Parathyroid adenoma (tissue), 2 donors: Measurements from ENCODE around the gene ZNF593OS.

Source experiments
- H2AFZ ChIP-seq: fragments of 300-600 bp; sonication (generic); one replicate; pipeline ENCODE4 v1.7.0; 2017; ENCODE audit warnings: antibody characterized with exemption, mild to moderate bottlenecking
- H3K27ac ChIP-seq: fragments of 300-600 bp; sonication (generic); one replicate; pipeline ENCODE4 v1.7.0; 2017
- H3K27me3 ChIP-seq: fragments of 300-600 bp; sonication (generic); one replicate; pipeline ENCODE4 v1.7.0; 2017; ENCODE audit warnings: low read length; ENCODE audit not compliant: control insufficient read depth, insufficient read depth
- H3K36me3 ChIP-seq: fragments of 300-600 bp; sonication (generic); one replicate; pipeline ENCODE4 v1.7.0; 2017; ENCODE audit warnings: low read length; ENCODE audit not compliant: control insufficient read depth, insufficient read depth
- H3K4me1 ChIP-seq: fragments of 300-600 bp; sonication (generic); one replicate; pipeline ENCODE4 v1.7.0; 2017; ENCODE audit warnings: control low read depth
- H3K4me2 ChIP-seq: fragments of 300-600 bp; sonication (generic); one replicate; pipeline ENCODE4 v1.7.0; 2017; ENCODE audit warnings: low read length
- H3K4me3 ChIP-seq: fragments of 300-600 bp; sonication (generic); one replicate; pipeline ENCODE4 v1.7.0; 2017; ENCODE audit warnings: low read depth, low read length
- H3K79me2 ChIP-seq: fragments of 300-600 bp; sonication (generic); one replicate; pipeline ENCODE4 v1.7.0; 2017; ENCODE audit warnings: control low read depth
- H3K9ac ChIP-seq: fragments of 300-600 bp; sonication (generic); one replicate; pipeline ENCODE4 v1.7.0; 2017; ENCODE audit warnings: mild to moderate bottlenecking
- H3K9me3 ChIP-seq: fragments of 300-600 bp; sonication (generic); one replicate; pipeline ENCODE4 v1.7.0; 2017; ENCODE audit warnings: low read length; ENCODE audit not compliant: control insufficient read depth
- TF ChIP-seq, protein P1 (sequence below): fragments of 300-600 bp; sonication (generic); IDR thresholded peaks from one replicate; pipeline ENCODE4 v1.7.0; 2017; ENCODE audit warnings: antibody characterized with exemption, mild to moderate bottlenecking
- donor health status: primary hyperparathyroidism.

The ZNF593OS gene

DNA sequence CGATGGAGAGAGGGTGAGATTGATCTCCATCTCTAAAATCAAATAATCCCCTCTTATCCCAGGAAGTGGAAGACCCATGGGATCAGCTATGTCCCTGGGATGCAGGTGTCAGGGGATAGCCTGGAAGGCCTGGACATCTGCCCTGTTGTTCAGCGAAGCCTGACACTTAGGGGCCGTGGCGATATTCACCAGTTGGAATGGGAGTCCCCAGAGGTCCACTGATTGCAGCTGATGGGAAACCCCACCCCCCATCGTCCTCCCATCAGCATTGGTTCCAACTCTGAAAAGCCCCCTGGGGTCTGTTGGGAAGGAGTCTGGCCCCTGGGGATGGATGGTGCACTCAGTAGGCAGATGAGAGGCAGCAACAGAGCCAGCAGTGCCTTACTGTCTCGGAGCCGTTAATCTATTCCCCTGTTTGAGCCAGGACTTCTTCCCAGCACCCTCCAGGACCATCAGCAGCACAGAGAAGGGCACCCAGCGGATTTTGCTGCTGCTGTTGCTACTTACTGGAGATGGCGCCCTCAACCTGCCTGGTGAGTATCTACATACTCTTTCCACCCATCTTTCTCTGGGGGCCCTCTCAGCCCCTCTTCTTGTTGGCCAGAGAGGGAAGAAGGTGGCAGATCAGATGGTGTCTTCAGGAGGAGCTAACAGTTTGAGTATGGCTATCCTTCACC is 32.1 kb upstream of the ZNF593OS start:
- Histone ChIP-seq H3K4me2 (no peak overlapping the region), H3K27ac (no peak overlapping the region), H3K79me2 (no peaks in the 10 kb centered on the region), H2AFZ (no peak overlapping the region), H3K4me3 (no peak overlapping the region), H3K9me3 (no peaks in the 10 kb centered on the region), H3K27me3 (no peaks in the 10 kb centered on the region), H3K9ac (no peak overlapping the region), H3K36me3 (no peaks in the 10 kb centered on the region), H3K4me1 (peaks cover 3% of the 10 kb centered on the region)
- TF ChIP-seq, protein P1, sequence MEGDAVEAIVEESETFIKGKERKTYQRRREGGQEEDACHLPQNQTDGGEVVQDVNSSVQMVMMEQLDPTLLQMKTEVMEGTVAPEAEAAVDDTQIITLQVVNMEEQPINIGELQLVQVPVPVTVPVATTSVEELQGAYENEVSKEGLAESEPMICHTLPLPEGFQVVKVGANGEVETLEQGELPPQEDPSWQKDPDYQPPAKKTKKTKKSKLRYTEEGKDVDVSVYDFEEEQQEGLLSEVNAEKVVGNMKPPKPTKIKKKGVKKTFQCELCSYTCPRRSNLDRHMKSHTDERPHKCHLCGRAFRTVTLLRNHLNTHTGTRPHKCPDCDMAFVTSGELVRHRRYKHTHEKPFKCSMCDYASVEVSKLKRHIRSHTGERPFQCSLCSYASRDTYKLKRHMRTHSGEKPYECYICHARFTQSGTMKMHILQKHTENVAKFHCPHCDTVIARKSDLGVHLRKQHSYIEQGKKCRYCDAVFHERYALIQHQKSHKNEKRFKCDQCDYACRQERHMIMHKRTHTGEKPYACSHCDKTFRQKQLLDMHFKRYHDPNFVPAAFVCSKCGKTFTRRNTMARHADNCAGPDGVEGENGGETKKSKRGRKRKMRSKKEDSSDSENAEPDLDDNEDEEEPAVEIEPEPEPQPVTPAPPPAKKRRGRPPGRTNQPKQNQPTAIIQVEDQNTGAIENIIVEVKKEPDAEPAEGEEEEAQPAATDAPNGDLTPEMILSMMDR = no peak

- no peaks in the 10 kb centered on the region for H3K79me2 ChIP-seq
- H3K4me2 ChIP-seq = no peak overlapping the region
- peaks cover 3% of the 10 kb centered on the region for H3K4me1 ChIP-seq
- no peak overlapping the region for H2AFZ ChIP-seq
- H3K27me3 ChIP-seq = no peaks in the 10 kb centered on the region
- TF ChIP-seq, protein P1 = no peak
- no peak overlapping the region for H3K4me3 ChIP-seq
- H3K36me3 ChIP-seq = no peaks in the 10 kb centered on the region
- H3K9ac ChIP-seq = no peak overlapping the region
- H3K27ac ChIP-seq = no peak overlapping the region
- no peaks in the 10 kb centered on the region for H3K9me3 ChIP-seq
These were observed 28.8 kb upstream of the ZNF593OS start for GRCh38 chr1:26200413-26200812.

DNA sequence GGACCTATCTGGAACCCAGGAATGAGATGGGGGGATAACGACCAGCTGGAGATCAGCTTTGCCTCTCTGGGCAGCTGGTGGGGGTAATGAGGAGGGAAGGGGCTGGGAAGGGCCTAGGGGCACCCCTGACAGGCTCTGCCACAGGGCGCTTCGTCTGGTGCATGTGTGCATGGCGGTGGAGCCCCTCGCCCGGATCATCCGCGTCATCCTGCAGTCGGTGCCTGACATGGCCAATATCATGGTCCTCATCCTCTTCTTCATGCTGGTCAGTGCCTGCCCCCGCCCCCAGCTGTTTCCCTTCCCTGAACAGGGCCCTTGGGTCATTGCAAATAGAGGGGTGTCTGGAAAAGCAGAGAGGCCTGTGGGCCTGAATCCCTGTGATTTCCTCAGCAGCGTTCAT is 26.2 kb upstream of the ZNF593OS start:
- no peak overlapping the region for H3K4me3 ChIP-seq
- TF ChIP-seq, protein P1 = no peak
- H3K4me2 ChIP-seq = no peak overlapping the region
- no peaks in the 10 kb centered on the region for H3K79me2 ChIP-seq
- H3K4me1 ChIP-seq = peaks cover 3% of the 10 kb centered on the region
- H3K27ac ChIP-seq = no peak overlapping the region
- no peaks in the 10 kb centered on the region for H3K36me3 ChIP-seq
- H3K27me3 ChIP-seq = no peaks in the 10 kb centered on the region
- H2AFZ ChIP-seq = no peak overlapping the region
- H3K9ac ChIP-seq = no peak overlapping the region
- H3K9me3 ChIP-seq = no peaks in the 10 kb centered on the region

- Histone ChIP-seq H3K4me2 (no peak overlapping the region), H3K4me1 (peaks cover 3% of the 10 kb centered on the region), H3K36me3 (no peaks in the 10 kb centered on the region), H3K9ac (no peak overlapping the region), H3K9me3 (no peaks in the 10 kb centered on the region), H3K79me2 (no peaks in the 10 kb centered on the region), H3K27me3 (no peaks in the 10 kb centered on the region), H3K4me3 (no peak overlapping the region), H2AFZ (no peak overlapping the region), H3K27ac (no peak overlapping the region)
- TF ChIP-seq, protein P1 = no peak
These were observed 25.7 kb upstream of the ZNF593OS start for GRCh38 chr1:26197301-26197700.

DNA sequence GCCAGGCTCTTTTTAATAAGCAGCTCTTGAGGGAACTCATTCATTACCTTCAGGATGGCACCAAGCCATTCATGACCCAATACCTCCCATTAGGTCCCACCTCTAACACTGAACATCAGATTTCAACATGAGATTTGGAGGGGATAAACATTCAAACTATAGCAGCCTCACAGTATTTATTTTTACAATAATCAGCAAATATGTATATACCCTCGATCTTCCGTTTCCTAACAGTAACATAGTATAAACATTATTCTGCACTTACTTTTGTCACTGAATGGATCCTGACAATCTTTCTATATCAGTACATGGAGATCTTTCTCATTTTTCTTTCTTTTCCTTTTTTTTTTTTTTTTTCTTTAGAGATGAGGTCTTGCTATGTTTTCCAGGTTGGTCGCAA is 24.2 kb upstream of the ZNF593OS start:
- Histone ChIP-seq H2AFZ (no peak overlapping the region), H3K9me3 (no peaks in the 10 kb centered on the region), H3K79me2 (no peaks in the 10 kb centered on the region), H3K4me3 (no peak overlapping the region), H3K27me3 (no peaks in the 10 kb centered on the region), H3K4me1 (no peaks in the 10 kb centered on the region), H3K36me3 (no peaks in the 10 kb centered on the region), H3K9ac (no peak overlapping the region), H3K27ac (no peak overlapping the region), H3K4me2 (no peak overlapping the region)
- TF ChIP-seq, protein P1 = no peak
